H1 (cell line): Measurements from ENCODE around the gene MLLT6. TPM values are rescaled to one million over a fixed set of nuclear protein-coding genes. Genes with fewer than 3 reads are reported as not detected.

Source experiments
- ASH2L ChIP-seq: fragments of 200-600, 300-600 bp; sonication (generic); IDR thresholded peaks from one replicate; pipeline ENCODE4 v1.7.1; 2017; ENCODE audit warnings: low read length
- CTBP2 ChIP-seq: IDR thresholded peaks from 2 replicates; pipeline ENCODE4 v1.7.0; 2011; ENCODE audit warnings: borderline replicate concordance, mild to moderate bottlenecking, moderate library complexity, mixed read lengths, low read length; ENCODE audit not compliant: insufficient read depth, insufficient read length
- EGR1 ChIP-seq: IDR thresholded peaks from 2 replicates; pipeline ENCODE4 v1.6.1; 2011; ENCODE audit warnings: low read depth, low read length, borderline replicate concordance
- EZH2 ChIP-seq: fragments of 200-600 bp; sonication (generic); IDR thresholded peaks from 2 replicates; pipeline ENCODE4 v1.7.1; 2012; ENCODE audit warnings: low read depth, mild to moderate bottlenecking, moderate library complexity, low read length, inconsistent platforms; ENCODE audit not compliant: severe bottlenecking
- HDAC2 ChIP-seq, 2 experiments: fragments of 300-600 bp in 1 of 2; sonication (generic) in 1 of 2; IDR thresholded peaks; 2 replicates each; pipeline ENCODE4 v1.6.1; 2011 to 2012; ENCODE audit warnings: low read depth in 2 of 2, low read length in 2 of 2, mild to moderate bottlenecking in 2 of 2, moderate library complexity in 2 of 2, borderline replicate concordance in 1 of 2, inconsistent platforms in 1 of 2
- NRF1 ChIP-seq: IDR thresholded peaks from 2 replicates; pipeline ENCODE4 v1.6.1; 2011; ENCODE audit warnings: mild to moderate bottlenecking, low read depth, low read length, improper control_type of control experiment
- TAF1 ChIP-seq: IDR thresholded peaks from 2 replicates; pipeline ENCODE4 v1.6.1; 2011; ENCODE audit warnings: mild to moderate bottlenecking, low read depth, low read length
- TEAD4 ChIP-seq: IDR thresholded peaks from 2 replicates; pipeline ENCODE4 v1.6.1; 2012; ENCODE audit warnings: low read depth, low read length, inconsistent platforms, mixed read lengths
- polyA plus RNA-seq, 7 experiments: library from polyadenylated mRNA; depleted of rRNA in 3 of 7; stranded (reverse) in 5 of 7; unstranded in 2 of 7; fragments of >200 nt in 5 of 7; fragments of 200-250 nt in 2 of 7; gene quantifications; 1 replicate in 5 of 7; 2 replicates in 1 of 7; 4 replicates in 1 of 7; pipeline versions ENCODE4 v1.2.1 to v1.2.3, GENCODE V29; 2011 to 2013; ENCODE audit warnings: missing spikeins in 2 of 7, mixed read lengths in 2 of 7
- total RNA-seq: library from RNA; stranded (reverse); fragmentation: NEBNext Ultra II Directional; extraction: Animal tissue kit (Norgen Biotek cat#: 25700); gene quantifications from 2 replicates; pipeline ENCODE4 v1.2.1, GENCODE V29; 2021

Gene MLLT6
- total and polyA plus RNA-seq, 2 of the 8 experiments (the other 6 are each of a cell fraction or from before 2014, with no cell fraction given), result 6.5 to 8.0 TPM

GRCh38 chr17:38709104-38709820 lies 4.2 kb downstream of the MLLT6 start (continued):
- TF ChIP-seq TEAD4, result no peak
- TF ChIP-seq CTBP2, result no peak
- TF ChIP-seq ASH2L, result no peak
- no peak for TF ChIP-seq EZH2
- no peak for TF ChIP-seq EGR1
- no peak for TF ChIP-seq NRF1
- no peak for TF ChIP-seq HDAC2 (IDR thresholded peaks at IDR 0.05; ENCODE audit: borderline replicate concordance in 1 of 2, low read depth in 2 of 2, low read length in 2 of 2)
- no peak for TF ChIP-seq TAF1
